Measurements from ENCODE around the gene ZFHX3.

DNA sequence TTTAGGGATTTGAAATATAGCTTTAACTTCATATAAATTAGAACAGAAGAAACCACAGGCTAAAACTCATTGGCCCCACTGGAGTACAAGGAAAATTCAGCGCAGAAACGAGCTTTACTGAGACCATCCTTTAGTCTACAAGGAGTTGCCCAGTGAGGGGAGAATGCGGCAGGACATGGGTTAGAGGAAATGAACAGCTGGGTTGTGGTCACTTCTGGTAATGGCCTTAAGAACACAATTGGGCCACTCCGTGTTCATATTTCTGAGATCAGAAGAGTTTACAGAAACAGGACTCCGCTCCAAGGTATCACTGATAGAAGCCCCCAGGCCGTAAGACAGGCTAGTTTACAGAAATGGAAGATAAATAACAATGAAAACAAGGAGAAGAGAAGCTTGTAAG lies 188.3 kb downstream of the ZFHX3 start:
- TF ChIP-seq, protein P1, sequence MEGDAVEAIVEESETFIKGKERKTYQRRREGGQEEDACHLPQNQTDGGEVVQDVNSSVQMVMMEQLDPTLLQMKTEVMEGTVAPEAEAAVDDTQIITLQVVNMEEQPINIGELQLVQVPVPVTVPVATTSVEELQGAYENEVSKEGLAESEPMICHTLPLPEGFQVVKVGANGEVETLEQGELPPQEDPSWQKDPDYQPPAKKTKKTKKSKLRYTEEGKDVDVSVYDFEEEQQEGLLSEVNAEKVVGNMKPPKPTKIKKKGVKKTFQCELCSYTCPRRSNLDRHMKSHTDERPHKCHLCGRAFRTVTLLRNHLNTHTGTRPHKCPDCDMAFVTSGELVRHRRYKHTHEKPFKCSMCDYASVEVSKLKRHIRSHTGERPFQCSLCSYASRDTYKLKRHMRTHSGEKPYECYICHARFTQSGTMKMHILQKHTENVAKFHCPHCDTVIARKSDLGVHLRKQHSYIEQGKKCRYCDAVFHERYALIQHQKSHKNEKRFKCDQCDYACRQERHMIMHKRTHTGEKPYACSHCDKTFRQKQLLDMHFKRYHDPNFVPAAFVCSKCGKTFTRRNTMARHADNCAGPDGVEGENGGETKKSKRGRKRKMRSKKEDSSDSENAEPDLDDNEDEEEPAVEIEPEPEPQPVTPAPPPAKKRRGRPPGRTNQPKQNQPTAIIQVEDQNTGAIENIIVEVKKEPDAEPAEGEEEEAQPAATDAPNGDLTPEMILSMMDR (conservative IDR thresholded peaks at IDR 0.05; ENCODE audit: low read depth, low read length), result no peak
- no peak for TF ChIP-seq EZH2 (IDR thresholded peaks at IDR 0.05; ENCODE audit: borderline replicate concordance, low read depth, low read length, poor library complexity, severe bottlenecking)

All from A673 (cell line).